Smooth muscle cell (in vitro differentiated cells): Measurements from ENCODE around the gene APOBEC3H. TPM values are rescaled to one million over a fixed set of nuclear protein-coding genes. Genes with fewer than 3 reads are reported as not detected.

Source experiments
- DNase-seq: peaks from one replicate; lab custom pipeline; 2025; ENCODE audit not compliant: unreplicated experiment; lab: John Stamatoyannopoulos, UW
- H2AFZ ChIP-seq: fragments of 200-600 bp; sonication (generic); 2 replicates; pipeline ENCODE4 v1.6.0; 2016; ENCODE audit warnings: antibody characterized with exemption, low read depth, mild to moderate bottlenecking
- H3F3A ChIP-seq: fragments of 200-600 bp; sonication (generic); 2 replicates; pipeline ENCODE4 v1.6.0; 2017; ENCODE audit warnings: antibody characterized with exemption, low read depth
- H3K27ac ChIP-seq: fragments of 200-600 bp; sonication (generic); 2 replicates; pipeline ENCODE4 v1.5.1; 2016; ENCODE audit warnings: low read depth, mild to moderate bottlenecking
- H3K27me3 ChIP-seq: fragments of 200-600 bp; sonication (generic); 2 replicates; pipeline ENCODE4 v1.6.1; 2016; ENCODE audit warnings: low read depth, mild to moderate bottlenecking
- H3K36me3 ChIP-seq: fragments of 200-600 bp; sonication (generic); 2 replicates; pipeline ENCODE4 v1.5.1; 2016; ENCODE audit warnings: low read depth
- H3K4me1 ChIP-seq: fragments of 200-600 bp; sonication (generic); 2 replicates; pipeline ENCODE4 v1.5.1; 2016; ENCODE audit warnings: low read depth
- H3K4me2 ChIP-seq: fragments of 200-600 bp; sonication (generic); 2 replicates; pipeline ENCODE4 v1.6.0; 2016; ENCODE audit warnings: mild to moderate bottlenecking
- H3K4me3 ChIP-seq: fragments of 200-600 bp; sonication (generic); 2 replicates; pipeline ENCODE4 v1.5.1; 2016; ENCODE audit warnings: mild to moderate bottlenecking
- H3K79me2 ChIP-seq: fragments of 200-600 bp; sonication (generic); 2 replicates; pipeline ENCODE4 v1.6.0; 2016; ENCODE audit warnings: low read depth, mild to moderate bottlenecking
- H3K9ac ChIP-seq: fragments of 200-600 bp; sonication (generic); 2 replicates; pipeline ENCODE4 v1.6.0; 2016; ENCODE audit warnings: low read depth
- H3K9me3 ChIP-seq: fragments of 200-600 bp; sonication (generic); replicated peaks from 2 replicates; pipeline ENCODE4 v1.5.1; 2016; ENCODE audit warnings: low read depth
- H4K20me1 ChIP-seq: fragments of 200-600 bp; sonication (generic); 2 replicates; pipeline ENCODE4 v1.6.0; 2016; ENCODE audit warnings: low read depth
- CTCF ChIP-seq: fragments of 200-600 bp; sonication (generic); IDR thresholded peaks from 2 replicates; pipeline ENCODE4 v1.5.1; 2017; ENCODE audit warnings: borderline replicate concordance, mild to moderate bottlenecking, antibody characterized with exemption; ENCODE audit not compliant: insufficient read depth, poor library complexity, severe bottlenecking
- WGBS: methylation state at CpG from one replicate; pipeline ENCODE4 v1.1.7; 2016; ENCODE audit warnings: low lambda C conversion rate; 5-methylcytosine and 5-hydroxymethylcytosine counted together
- polyA plus RNA-seq: library from polyadenylated mRNA; unstranded; fragments of >200 nt; fragmentation: Nextera tagmentation; extraction: Ambion mirVana; gene quantifications from 2 replicates; pipeline ENCODE4 v1.2.1, GENCODE V29; 2016
- total RNA-seq: library from RNA; depleted of rRNA; stranded (reverse); fragments of >200 nt; gene quantifications from 2 replicates; pipeline ENCODE4 v1.2.3, GENCODE V29; 2014

The APOBEC3H gene
- total and polyA plus RNA-seq, 2 experiments from 2014 or later, result 0.31 to 0.57 TPM

GRCh38 chr22:39132871-39133524 is 36.0 kb downstream of the APOBEC3H start:
- no peaks in the 10 kb centered on the region for H3K27me3 ChIP-seq
- H3K4me1 ChIP-seq, result peaks cover 20% of the 10 kb centered on the region
- H3F3A ChIP-seq, result no peaks in the 10 kb centered on the region
- no peak for DNase-seq
- no peak overlapping the region for H3K27ac ChIP-seq
- no peaks in the 10 kb centered on the region for H3K36me3 ChIP-seq
- H3K4me2 ChIP-seq, result no peak overlapping the region
- 96% methylated on average over 22 of the region's 22 CpGs for WGBS
- H4K20me1 ChIP-seq, result no peaks in the 10 kb centered on the region
- no peaks in the 10 kb centered on the region for H3K9me3 ChIP-seq
- no peak overlapping the region for H3K4me3 ChIP-seq
- H2AFZ ChIP-seq, result no peak overlapping the region
- TF ChIP-seq CTCF, result no peak
- H3K9ac ChIP-seq, result no peak overlapping the region
- H3K79me2 ChIP-seq, result no peaks in the 10 kb centered on the region

- Histone ChIP-seq H3K27ac (no peak overlapping the region), H3K4me2 (no peak overlapping the region), H4K20me1 (no peaks in the 10 kb centered on the region), H3K9me3 (no peaks in the 10 kb centered on the region), H3K4me1 (peaks cover 20% of the 10 kb centered on the region), H3K79me2 (no peaks in the 10 kb centered on the region), H3K9ac (no peak overlapping the region), H3K27me3 (no peaks in the 10 kb centered on the region), H3F3A (no peaks in the 10 kb centered on the region), H2AFZ (no peak overlapping the region), H3K36me3 (no peaks in the 10 kb centered on the region), H3K4me3 (no peak overlapping the region)
- WGBS, result 88% methylated on average over 16 of the region's 17 CpGs
- TF ChIP-seq CTCF, result no peak
- no peak for DNase-seq
Observed at GRCh38 chr22:39133871-39134270, 36.8 kb downstream of the APOBEC3H start.

- Histone ChIP-seq H3F3A (no peaks in the 10 kb centered on the region), H2AFZ (no peak overlapping the region), H3K4me2 (no peak overlapping the region), H3K9me3 (no peaks in the 10 kb centered on the region), H3K4me1 (peaks cover 20% of the 10 kb centered on the region), H3K79me2 (no peaks in the 10 kb centered on the region), H3K27me3 (no peaks in the 10 kb centered on the region), H3K27ac (no peak overlapping the region), H4K20me1 (no peaks in the 10 kb centered on the region), H3K36me3 (no peaks in the 10 kb centered on the region), H3K9ac (no peak overlapping the region), H3K4me3 (no peak overlapping the region)
- no peak for DNase-seq
- TF ChIP-seq CTCF, result no peak
- 91% methylated on average over 33 of the region's 35 CpGs for WGBS
Observed at GRCh38 chr22:39134366-39135091, 37.5 kb downstream of the APOBEC3H start.
